GM23248 (cell line): ENCODE results near the gene FBLIM1.

Source experiments
- EZH2 ChIP-seq: fragments of 200-600 bp; sonication (generic); IDR thresholded peaks from 2 replicates; pipeline ENCODE4 v1.6.1; 2018; ENCODE audit warnings: antibody characterized with exemption, mild to moderate bottlenecking; ENCODE audit not compliant: insufficient read depth, poor library complexity, severe bottlenecking
- EZH2phosphoT487 ChIP-seq: fragments of 200-600 bp; sonication (generic); IDR thresholded peaks from 2 replicates; pipeline ENCODE4 v1.6.1; 2018; ENCODE audit warnings: antibody characterized with exemption, moderate library complexity, mild to moderate bottlenecking, low read depth; ENCODE audit not compliant: insufficient read depth

DNA sequence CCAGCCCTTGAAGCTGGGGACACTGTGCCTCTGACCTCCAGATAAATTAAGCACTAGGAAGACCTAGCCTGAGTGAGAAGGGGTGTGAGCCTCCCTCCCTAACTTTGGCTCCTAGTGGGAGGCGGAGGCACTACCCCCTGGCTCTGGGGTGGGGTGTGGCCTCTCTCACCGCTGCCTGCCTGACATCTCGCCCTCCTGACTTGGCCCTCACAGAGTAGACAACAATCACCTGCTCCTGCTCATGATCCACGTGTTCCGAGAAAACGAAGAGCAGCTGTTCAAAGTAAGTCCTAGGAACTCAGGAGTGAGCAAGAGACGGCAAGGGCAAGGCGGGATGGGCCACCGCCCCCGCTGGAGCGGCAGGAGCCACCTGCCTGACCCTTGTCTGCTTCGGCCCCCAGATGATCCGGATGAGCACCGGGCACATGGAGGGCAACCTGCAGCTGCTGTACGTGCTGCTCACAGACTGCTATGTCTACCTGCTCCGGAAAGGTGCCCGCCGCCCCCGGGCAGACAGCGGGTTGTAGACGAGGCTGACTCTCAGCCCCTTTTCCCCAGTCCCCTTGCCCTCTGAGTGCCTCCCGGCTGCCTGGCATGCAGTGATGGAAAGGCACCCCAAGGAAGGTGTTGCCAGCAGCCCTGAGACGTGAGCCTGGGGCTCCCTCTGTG lies 30.6 kb upstream of the FBLIM1 start:
- no peak for TF ChIP-seq EZH2
- no peak for TF ChIP-seq EZH2phosphoT487
